ENCODE measurements around the gene FAM241A. TPM values are rescaled to one million over a fixed set of nuclear protein-coding genes. Genes with fewer than 3 reads are reported as not detected.

FAM241A gene
- polyA plus RNA-seq, 3 donors, result 1.8 to 5.5 (median 4.8) TPM

GRCh38 chr4:112112590-112113170, 32.6 kb upstream of the FAM241A start:
- H3K9ac ChIP-seq (ENCODE audit: insufficient read depth, low read length, poor library complexity, severe bottlenecking), result no peak overlapping the region
- H3K79me2 ChIP-seq (ENCODE audit: insufficient read depth, low read length), result no peaks in the 10 kb centered on the region
- peak overlapping the region in 4 of 7 donors; percentile 11 to 65 (median 40) for H3K27ac Mint-ChIP-seq
- H3K27ac ChIP-seq (ENCODE audit: low read depth in 1 of 2, low read length in 2 of 2), result peak overlapping the region in 1 of 2 donors; percentile 59
- no peak for TF ChIP-seq CTCF (IDR thresholded peaks at IDR 0.05)
- H3K36me3 ChIP-seq (replicated peaks in 1 of 2; ENCODE audit: control insufficient read depth in 1 of 2, insufficient read depth in 2 of 2, low read length in 2 of 2), result no peaks in the 10 kb centered on the region
- no peaks in the 10 kb centered on the region for H3K27me3 ChIP-seq (ENCODE audit: control insufficient read depth in 2 of 2, insufficient read depth in 2 of 2, low read length in 2 of 2)
- no CpG with 5 or more reads among the region's 2 CpGs for WGBS (ENCODE audit: insufficient coverage)
- no peak overlapping the region for H3K4me3 ChIP-seq (replicated peaks in 1 of 3; ENCODE audit: low read depth in 2 of 3, low read length in 3 of 3)
- no peak overlapping the region for H3K4me3 Mint-ChIP-seq
- H2AFZ ChIP-seq (ENCODE audit: insufficient read depth, low read depth, low read length, poor library complexity, severe bottlenecking), result peak overlapping the region; percentile 41
- H3K27me3 Mint-ChIP-seq (ENCODE audit: low read depth in 3 of 3), result peaks cover 0 to 5% (median 0%) of the 10 kb centered on the region in 3 donors
- no peaks in the 10 kb centered on the region for H3K9me3 Mint-ChIP-seq
- no peaks in the 10 kb centered on the region for H3K36me3 Mint-ChIP-seq
- peaks cover 22 to 27% of the 10 kb centered on the region in 2 donors for H3K4me1 ChIP-seq (ENCODE audit: control insufficient read depth in 1 of 2, insufficient read depth in 2 of 2, low read length in 2 of 2)
- DNase-seq, result no peak
- no peak overlapping the region for H3K4me2 ChIP-seq (replicated peaks; ENCODE audit: extremely low read depth, low read length, poor library complexity, severe bottlenecking)
- H3K4me1 Mint-ChIP-seq, result peaks cover 27% of the 10 kb centered on the region
- no peaks in the 10 kb centered on the region for H3K9me3 ChIP-seq (replicated peaks in 1 of 2; ENCODE audit: control insufficient read depth in 1 of 2, insufficient read depth in 1 of 2, low read length in 2 of 2)
- intact Hi-C loops (cut with micrococcal nuclease), result no loop called here
- no peaks in the 10 kb centered on the region for H4K20me1 ChIP-seq (ENCODE audit: insufficient read depth, low read length)

- H3K9me3 ChIP-seq (replicated peaks in 1 of 2; ENCODE audit: control insufficient read depth in 1 of 2, insufficient read depth in 1 of 2, low read length in 2 of 2), result no peaks in the 10 kb centered on the region
- Mint-ChIP-seq H3K27ac (peak overlapping the region in 1 of 7 donors; percentile 80), H3K4me3 (no peak overlapping the region), H3K9me3 (no peaks in the 10 kb centered on the region), H3K36me3 (no peaks in the 10 kb centered on the region), H3K4me1 (peaks cover 27% of the 10 kb centered on the region), H3K27me3 (ENCODE audit: low read depth in 3 of 3) (peaks cover 0 to 5% (median 0%) of the 10 kb centered on the region in 3 donors)
- H3K9ac ChIP-seq (ENCODE audit: insufficient read depth, low read length, poor library complexity, severe bottlenecking), result no peak overlapping the region
- no peak overlapping the region for H3K4me3 ChIP-seq (replicated peaks in 1 of 3; ENCODE audit: low read depth in 2 of 3, low read length in 3 of 3)
- no peaks in the 10 kb centered on the region for H3K27me3 ChIP-seq (ENCODE audit: control insufficient read depth in 2 of 2, insufficient read depth in 2 of 2, low read length in 2 of 2)
- no peak overlapping the region for H2AFZ ChIP-seq (ENCODE audit: insufficient read depth, low read depth, low read length, poor library complexity, severe bottlenecking)
- no peak for TF ChIP-seq CTCF (IDR thresholded peaks at IDR 0.05)
- intact Hi-C loops (cut with micrococcal nuclease), result no loop called here
- H3K79me2 ChIP-seq (ENCODE audit: insufficient read depth, low read length), result no peaks in the 10 kb centered on the region
- no peak for DNase-seq
- no peak overlapping the region for H3K27ac ChIP-seq (ENCODE audit: low read depth in 1 of 2, low read length in 2 of 2)
- peaks cover 22 to 27% of the 10 kb centered on the region in 2 donors for H3K4me1 ChIP-seq (ENCODE audit: control insufficient read depth in 1 of 2, insufficient read depth in 2 of 2, low read length in 2 of 2)
- no peak overlapping the region for H3K4me2 ChIP-seq (replicated peaks; ENCODE audit: extremely low read depth, low read length, poor library complexity, severe bottlenecking)
- H4K20me1 ChIP-seq (ENCODE audit: insufficient read depth, low read length), result no peaks in the 10 kb centered on the region
- H3K36me3 ChIP-seq (replicated peaks in 1 of 2; ENCODE audit: control insufficient read depth in 1 of 2, insufficient read depth in 2 of 2, low read length in 2 of 2), result no peaks in the 10 kb centered on the region
Measured at GRCh38 chr4:112113864-112114263, 31.4 kb upstream of the FAM241A start.

Measured in CD14-positive monocyte (primary cell).